Posterior vena cava (tissue), 2 donors: Measurements from ENCODE around the gene ARHGEF4. TPM values are rescaled to one million over a fixed set of nuclear protein-coding genes. Genes with fewer than 3 reads are reported as not detected.
"Not testable (repeated sequence)": the region's sequence is repeated elsewhere in the genome, so short reads cannot be mapped to it uniquely, and the experiment has no call there.

ENCODE experiments used
- DNase-seq: peaks from one replicate; pipeline ENCODE4 v3.0.0-alpha.2; 2020; ENCODE audit warnings: low spot score
- intact Hi-C, 2 donors: fragments of 100-400 bp; cut with DNase I; formaldehyde crosslinking; loops; one replicate each; pipeline versions ENCODE4 v1.14.1 to v1.14.2; 2022 to 2023
- total RNA-seq, 2 donors: library from RNA; stranded (reverse); fragmentation: NEBNext Ultra II Directional; extraction: Animal tissue kit (Norgen Biotek cat#: 25700); gene quantifications; one replicate each; pipeline ENCODE4 v1.2.1, GENCODE V29; 2021
- donor health status: DM: yes; HTN: yes; CAD: no.
- donor health status: DM: yes; HTN: yes; CAD: no.

The ARHGEF4 gene
- total RNA-seq, 2 donors from 2014 or later: 8.8 to 14.7 TPM

- DNase-seq: no peak
- intact Hi-C loops: no loop called here
These were observed 211.3 kb downstream of the ARHGEF4 start for GRCh38 chr2:131047920-131048560.

- no peak for DNase-seq
- intact Hi-C loops: no loop called here
These were observed 211.9 kb downstream of the ARHGEF4 start for GRCh38 chr2:131048641-131049040.

DNA sequence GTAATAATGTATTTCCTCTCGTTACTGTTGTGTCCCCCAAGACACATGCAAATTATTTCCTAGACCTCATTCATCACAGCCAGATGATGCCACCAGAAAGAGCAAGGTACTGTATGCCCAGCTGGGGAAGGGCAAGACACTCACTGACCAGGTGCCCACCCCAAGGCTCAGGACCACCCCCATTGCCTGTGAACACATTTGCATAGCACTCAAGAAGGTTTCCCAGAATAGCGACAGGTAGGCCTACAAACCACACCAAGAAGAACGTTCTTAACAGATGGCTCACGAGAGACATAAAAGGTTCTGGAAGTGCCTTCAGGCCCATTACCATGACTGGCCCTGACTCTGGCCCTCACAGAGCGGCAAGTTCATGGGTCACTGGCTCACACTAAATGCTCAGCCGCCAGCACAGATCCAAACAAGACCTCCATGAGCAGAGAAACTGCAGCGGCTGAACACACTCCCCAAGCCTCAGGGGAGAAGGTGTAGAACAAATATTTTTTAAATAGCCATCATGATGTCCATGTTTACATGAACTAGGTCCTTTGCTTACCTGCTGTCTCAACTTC lies 212.5 kb downstream of the ARHGEF4 start:
- no peak for DNase-seq
- intact Hi-C loops: no loop called here

DNA sequence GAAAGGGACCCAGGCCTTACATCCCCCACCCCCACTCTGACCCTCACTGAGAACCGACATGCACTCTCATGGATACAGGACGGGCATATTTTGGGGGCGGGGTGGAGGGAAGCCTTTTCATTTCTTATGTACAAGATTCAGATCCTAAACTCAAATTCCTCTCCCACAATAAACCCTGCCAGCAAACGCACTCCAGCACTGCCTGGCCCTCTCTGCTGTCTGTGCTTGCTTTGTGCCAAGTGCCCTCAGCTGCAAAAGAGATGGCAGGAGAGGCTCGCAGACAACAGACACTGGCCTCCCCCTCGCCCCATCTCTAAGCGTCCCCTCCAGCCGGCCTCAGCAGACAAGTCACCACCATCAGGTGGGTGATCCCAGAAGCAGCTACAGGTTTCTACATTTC lies 214.2 kb downstream of the ARHGEF4 start:
- intact Hi-C loops: no loop called here
- peak; percentile 58 for DNase-seq

DNA sequence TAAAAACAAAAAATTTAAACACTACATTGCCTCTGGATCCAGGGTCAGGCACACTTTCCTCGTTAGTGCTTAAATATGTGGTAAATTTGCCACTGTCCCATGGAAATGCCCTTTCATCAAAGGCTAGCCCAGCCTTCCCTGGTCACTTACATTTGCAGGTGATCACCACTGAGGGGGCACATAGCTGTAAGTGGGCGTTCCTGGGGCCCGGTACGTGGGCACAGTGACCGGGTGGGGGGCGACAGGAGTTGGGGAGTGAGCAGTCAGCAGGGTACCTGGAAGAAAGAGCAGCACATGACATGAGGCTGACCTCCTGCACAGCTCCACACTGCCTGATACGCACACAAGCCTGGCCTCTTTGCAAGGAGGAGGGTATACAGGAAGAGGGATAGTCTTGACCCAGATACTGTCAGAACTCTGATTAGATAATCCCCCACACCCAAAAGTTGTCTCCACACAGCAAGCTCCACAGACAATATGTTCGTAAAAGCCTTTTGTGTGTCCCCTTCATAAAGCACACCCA lies 216.1 kb downstream of the ARHGEF4 start:
- peak; percentile 50 for DNase-seq
- intact Hi-C loops: no loop called here

DNA sequence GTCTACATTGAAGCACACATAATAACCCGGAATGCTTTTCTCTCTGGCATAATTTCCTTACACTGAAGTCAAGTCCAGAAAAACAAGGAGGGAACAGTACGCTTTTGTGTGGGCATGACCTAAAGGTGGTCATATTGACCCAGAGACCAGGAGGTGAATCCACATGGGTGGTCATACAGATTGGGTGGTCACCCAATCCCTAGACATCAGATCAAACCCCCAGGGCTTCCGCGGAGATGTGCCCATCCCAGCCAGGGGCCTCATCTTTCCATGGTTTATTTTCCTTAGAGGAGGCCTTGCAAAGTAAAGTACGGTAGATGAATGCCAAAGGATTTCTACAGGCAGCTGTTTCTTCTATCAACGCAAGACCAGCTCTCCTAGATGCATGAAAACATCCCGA lies 217.8 kb downstream of the ARHGEF4 start:
- no peak for DNase-seq

GRCh38 chr2:131055169-131056065 lies 218.7 kb downstream of the ARHGEF4 start:
- no peak for DNase-seq
- intact Hi-C loops: no loop called here

More for the DNA sequence above, 217.8 kb downstream of the ARHGEF4 start:
- intact Hi-C loops: no loop called here

- no peak for DNase-seq
- intact Hi-C loops: no loop called here
These were observed 219.7 kb downstream of the ARHGEF4 start for GRCh38 chr2:131056204-131056931.

GRCh38 chr2:131056932-131057287 lies 220.2 kb downstream of the ARHGEF4 start:
- DNase-seq: no peak
- intact Hi-C loops: no loop called here

DNA sequence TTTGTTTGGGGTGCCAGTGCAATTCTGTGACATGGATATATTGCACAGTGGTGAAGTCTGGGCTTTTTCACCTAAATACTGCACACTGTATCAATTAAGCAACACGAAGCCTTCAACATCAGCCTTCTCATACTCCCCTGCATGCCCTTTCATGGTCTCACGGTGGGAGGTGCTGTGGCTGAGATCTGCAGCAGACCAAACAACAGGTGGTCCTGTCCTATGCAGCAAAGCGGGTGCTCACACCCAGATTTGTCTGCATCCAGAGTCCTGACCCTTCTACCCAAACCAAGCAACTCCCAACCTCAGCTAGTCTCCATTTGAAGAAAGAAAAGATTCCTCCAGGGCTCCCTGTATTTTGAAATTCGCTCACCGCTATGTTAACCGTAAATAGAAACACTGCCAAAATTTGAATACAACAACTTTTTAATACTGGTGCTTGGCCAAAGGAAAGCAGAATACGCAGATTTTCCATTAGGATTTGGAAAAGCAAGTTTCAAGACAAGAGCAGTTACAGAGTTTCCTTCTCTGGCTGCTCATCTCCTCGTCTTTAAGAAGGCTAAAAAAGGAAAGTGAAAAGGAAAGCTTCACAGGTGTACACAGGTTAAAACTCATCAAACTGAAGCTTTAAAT lies 221.6 kb downstream of the ARHGEF4 start:
- no peak for DNase-seq
- intact Hi-C loops: no loop called here

GRCh38 chr2:131058920-131059319 lies 222.2 kb downstream of the ARHGEF4 start:
- no peak for DNase-seq
- intact Hi-C loops: no loop called here

DNA sequence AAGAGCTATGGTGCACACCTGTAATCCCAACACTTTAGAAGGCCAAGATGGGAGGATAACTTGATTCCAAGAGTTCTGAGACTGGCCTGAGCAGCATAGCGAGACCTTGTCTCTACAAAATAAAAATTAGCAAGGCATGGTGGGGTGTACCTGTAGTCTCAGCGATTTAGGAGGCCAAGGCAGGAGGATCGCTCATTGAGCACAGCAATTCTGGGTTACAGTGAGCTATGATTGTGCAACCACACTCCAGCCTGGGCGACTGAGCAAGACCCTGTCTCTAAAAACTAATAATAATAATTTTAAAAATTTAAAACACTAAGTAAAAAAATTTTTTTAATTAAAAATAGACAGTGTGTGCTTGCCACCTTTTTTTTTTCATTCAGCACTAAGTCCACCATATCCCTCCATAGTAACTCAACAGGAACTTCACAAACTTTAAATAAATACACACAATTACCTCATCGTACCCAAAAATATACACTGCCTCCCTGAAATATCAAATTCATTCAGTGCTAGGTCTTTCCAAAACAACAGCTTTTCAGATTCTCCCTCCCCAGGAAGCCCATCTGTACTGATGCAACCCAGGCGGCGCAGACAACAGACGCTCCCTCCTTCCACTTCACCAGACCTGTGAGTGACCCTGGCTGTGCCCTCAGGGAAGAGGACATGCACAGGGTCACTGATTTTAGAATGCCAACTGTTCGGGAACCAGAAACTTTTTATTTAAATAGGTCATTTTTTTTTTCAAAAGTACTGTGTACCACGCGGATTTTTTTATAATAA lies 227.0 kb downstream of the ARHGEF4 start:
- intact Hi-C loops: no loop called here

DNA sequence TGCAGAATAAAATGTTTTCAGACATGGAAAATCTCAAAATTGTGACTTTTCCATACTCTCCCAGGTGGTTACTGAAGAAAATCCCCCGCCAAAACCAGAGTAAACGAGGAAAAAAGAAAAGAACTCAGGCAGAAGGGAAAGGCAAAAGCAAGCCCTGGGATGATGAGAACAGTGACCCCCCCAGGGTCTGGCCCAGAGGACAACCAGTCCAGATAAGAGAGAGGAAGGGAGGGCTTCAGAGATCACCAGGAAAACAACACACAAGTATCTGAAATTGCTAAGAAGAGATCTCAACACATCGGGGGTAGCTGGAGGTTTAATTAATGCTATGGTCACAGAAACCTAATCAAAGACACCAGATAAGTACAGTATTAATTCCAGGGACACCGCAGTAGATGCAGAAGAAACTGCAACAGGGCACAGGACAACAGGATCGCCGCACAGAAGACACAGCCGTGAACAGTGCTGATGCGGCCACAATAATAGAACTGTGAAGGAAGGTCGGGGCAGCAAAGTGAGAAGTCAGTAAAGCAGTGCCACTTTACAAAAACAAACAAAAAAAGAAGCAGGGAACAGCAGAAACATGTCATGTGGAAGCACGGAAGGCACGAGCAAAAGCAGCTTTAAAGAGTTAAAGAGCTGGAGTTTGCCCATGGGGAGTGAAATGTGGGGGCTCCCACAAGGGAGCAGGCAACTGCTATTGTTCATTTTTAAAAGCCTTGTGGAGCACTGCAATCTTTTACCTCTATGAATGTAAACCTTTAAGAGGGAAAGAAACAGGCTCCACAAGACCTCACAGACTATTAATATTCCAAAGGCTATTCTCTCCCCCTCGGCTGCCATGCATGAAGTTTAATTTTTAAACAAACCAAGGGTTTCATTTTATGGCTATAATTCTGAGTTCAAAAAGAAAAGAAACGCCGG lies 228.1 kb downstream of the ARHGEF4 start:
- DNase-seq: no peak
- intact Hi-C loops: loop anchor here in 1 of 2 donors (1.0 kb wide), 1 partner anchor 23 kb away; no protein-coding TSS in a partner anchor

More for the DNA sequence above, 227.0 kb downstream of the ARHGEF4 start:
- DNase-seq: no peak

GRCh38 chr2:131067465-131068125 lies 230.9 kb downstream of the ARHGEF4 start:
- intact Hi-C loops: no loop called here
- DNase-seq: no peak

DNA sequence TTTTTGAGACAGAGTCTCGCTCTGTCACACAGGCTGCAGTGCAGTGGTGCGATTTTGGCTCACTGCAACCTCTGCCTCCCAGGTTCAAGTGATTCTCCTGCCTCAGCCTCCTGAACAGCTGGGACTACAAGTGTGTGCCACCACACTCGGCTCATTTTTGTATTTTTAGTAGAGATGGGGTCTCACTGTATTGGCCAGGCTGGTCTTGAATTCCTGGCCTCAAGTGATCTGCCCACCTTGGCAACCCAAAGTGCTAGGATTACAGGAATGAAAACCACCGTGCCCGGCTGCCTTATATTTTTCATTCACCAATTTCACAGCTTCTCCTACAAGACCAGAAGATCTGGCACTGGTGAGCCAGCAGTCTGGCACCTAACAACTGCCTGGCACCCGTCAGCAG lies 231.5 kb downstream of the ARHGEF4 start:
- intact Hi-C loops, DNase-seq: not testable (repeated sequence)

DNA sequence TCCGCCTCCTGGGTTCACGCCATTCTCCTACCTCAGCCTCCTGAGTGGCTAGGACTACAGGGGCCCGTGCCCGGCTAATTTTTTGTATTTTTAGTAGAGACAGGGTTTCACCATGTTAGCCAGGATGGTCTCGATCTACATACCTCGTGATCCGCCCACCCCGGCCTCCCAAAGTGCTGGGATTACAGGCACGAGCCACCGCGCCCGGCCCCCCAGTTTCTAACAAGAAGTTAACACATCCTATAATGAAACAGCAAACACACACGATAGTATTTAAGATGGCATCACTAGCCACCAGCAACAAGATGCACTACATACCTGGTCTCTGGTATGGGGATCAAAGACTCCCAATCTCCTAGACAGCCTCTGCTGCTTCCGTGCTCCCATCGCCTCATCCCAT lies 238.9 kb downstream of the ARHGEF4 start:
- intact Hi-C loops, DNase-seq: not testable (repeated sequence)

- intact Hi-C loops: no loop called here
These were observed 240.0 kb downstream of the ARHGEF4 start for GRCh38 chr2:131076707-131077106.

More at GRCh38 chr2:131076707-131077106, 240.0 kb downstream of the ARHGEF4 start:
- no peak for DNase-seq
